Activated gamma-delta T cell treated with anti-CD3 and anti-CD28 coated beads, Interleukin-2, amount 50 U/mL, for 16 hours (primary cell): ENCODE results near the gene PPY.
"Not testable (repeated sequence)": the region's sequence is repeated elsewhere in the genome, so short reads cannot be mapped to it uniquely, and the experiment has no call there.

Experiments used
- DNase-seq: peaks from one replicate; pipeline ENCODE4 v3.0.0-alpha.2; 2020; ENCODE audit warnings: low read depth

The PPY gene

GRCh38 chr17:43932357-43932756 lies 9.9 kb downstream of the PPY start:
- no peak for DNase-seq

GRCh38 chr17:43931062-43931571 lies 11.2 kb downstream of the PPY start:
- no peak for DNase-seq

DNA sequence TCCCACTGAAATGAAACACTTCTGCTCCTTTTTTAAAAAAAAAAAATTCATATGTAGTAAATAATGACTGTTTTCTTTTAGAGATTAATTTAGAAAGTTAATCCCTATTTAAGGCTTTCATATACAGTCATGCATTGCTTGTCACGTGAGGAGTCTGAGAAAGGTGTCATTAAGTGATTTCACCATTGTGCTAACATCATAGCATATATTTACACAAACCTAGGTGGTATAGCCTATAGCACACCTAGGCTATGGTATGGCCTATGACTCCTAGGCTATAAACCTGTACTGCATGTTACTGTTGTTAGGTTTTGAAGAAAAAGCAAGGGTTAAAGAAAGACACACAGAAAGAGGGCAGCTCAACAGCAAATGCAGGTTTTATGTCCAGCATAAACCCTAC lies 13.7 kb downstream of the PPY start:
- no peak for DNase-seq

DNA sequence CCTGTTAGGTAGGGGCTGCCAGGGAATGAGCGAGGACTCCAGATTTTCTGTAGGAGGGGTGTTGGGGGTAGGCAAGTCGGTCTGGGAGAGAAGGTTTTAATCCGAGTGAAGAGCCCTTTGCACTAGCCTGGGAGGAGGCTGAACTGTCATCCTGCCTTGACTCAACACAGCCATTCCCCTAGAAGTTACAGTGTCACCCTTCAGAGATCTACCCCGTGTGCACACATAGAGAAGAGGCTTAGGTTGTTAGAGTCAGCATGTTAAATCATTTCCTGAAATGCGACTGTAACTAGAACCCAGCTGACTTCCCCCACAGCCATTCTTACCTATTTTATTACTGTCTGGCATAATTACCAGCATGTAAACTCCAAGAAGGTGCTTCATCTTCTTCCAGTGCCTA lies 14.3 kb downstream of the PPY start:
- not testable (repeated sequence) for DNase-seq

DNA sequence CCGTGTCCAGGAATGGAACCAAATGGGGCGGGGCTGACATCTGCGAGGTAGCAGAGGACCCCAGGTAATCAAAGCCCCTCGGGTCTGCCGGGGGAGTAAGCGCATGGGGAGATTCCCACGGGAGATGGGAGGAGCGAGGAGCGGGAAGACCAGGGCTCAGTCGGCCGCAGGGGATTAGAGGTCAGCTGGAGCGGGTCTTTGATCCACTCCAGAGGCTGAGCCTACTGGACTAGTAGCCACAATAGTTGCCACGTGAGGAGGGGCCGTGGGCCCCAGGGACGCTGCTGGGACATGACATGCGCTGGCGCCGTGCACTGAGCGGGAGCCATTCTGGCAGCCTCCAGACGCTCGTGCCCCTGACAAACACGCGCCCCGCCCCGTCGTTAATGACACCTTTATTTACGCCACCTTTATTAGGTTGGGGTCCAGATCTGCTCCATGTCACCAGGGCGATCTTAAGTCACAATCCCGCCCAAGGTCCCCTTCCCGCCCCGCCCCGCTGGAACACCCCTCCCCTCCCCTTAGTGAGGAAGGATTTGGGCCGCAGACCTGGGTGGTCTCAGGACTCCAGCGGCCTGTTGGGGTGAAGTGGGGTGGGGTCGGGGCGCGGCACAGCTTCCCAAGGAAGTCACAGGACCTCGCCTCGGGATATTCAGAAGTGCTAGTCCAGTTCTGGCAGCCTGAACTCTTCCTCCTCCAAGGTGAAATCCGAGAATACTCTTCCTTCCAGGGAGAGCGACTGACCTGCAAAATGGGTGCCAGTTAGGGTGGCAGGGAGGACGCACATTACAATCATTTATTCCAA lies 15.0 kb downstream of the PPY start:
- no peak for DNase-seq

- DNase-seq = no peak
Measured at GRCh38 chr17:43924558-43924957, 17.7 kb downstream of the PPY start.

GRCh38 chr17:43920500-43921095 lies 21.7 kb downstream of the PPY start:
- no peak for DNase-seq

DNA sequence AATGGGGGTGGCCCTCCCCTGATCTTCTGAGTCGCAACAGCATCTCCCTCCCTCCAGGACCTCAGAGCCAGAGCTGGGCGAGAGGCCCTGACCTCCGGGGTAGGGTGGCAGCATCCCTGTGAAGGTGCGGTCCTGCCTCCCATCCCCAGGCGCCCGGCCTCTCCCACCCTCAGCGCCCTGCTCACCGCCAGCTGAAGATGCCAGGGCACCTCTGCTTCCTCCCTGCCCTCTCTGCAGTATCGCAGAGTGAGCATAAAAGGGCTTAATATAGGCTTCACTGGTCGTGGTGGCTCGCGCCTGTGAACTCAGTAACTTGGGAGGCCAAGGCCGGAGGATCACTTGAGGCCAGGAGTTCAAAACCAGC lies 24.3 kb downstream of the PPY start:
- DNase-seq = no peak

DNA sequence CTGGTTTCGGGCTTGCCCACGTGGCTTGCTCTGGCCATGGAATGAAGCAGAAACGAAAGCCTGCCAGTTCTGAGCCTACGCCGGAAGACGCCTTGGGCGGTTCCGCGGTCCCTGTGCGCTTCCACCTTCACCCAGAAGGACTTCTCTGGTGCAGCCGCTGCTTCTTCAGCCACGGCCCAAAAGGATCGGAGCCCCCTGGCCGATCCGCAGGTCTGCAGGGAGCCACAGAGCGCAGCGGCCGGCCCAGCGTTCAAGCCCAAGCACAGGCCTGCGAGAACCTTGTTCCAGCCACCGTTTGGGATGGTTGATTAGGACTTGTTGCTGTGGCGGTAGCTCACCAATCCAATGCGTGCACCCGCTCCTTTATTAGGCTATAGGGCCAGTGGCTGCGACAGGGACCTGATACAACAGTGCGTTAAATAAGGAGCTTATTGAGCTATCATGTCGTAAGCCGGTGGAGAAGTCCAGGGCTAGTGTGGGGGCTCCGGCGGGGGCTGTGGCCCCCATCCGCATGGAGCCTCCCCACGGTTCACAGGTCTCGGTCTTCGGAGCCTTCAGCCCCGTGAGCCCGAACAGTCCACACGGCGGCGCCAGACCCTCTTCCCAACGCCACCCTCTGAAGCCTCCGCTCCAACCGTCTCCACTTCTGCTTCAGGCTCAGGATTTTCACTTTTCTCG lies 24.8 kb downstream of the PPY start:
- no peak for DNase-seq

- DNase-seq = no peak
Measured at GRCh38 chr17:43917016-43917347, 25.3 kb downstream of the PPY start.

GRCh38 chr17:43916385-43916784 lies 25.9 kb downstream of the PPY start:
- no peak for DNase-seq

GRCh38 chr17:43915559-43915958 lies 26.7 kb downstream of the PPY start:
- DNase-seq = no peak

DNA sequence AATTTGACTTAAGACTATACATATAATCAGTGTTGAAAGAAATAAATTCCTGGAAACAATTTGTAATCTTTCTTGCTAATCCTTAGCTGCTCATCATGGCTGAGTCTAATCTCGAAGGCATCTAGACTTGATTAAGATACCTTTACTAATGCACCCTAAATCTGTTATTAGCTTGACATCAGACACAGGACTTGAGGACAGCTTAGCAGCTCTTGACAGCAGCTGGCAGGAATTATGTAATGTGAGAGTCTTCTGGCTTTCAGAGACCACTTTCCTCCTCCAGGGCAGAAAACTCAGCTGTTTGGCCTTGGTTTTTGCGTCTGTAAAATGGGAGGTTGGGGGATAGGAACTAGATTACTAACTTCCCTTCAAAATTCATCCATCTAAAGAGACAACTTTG lies 27.8 kb downstream of the PPY start:
- DNase-seq = no peak

DNA sequence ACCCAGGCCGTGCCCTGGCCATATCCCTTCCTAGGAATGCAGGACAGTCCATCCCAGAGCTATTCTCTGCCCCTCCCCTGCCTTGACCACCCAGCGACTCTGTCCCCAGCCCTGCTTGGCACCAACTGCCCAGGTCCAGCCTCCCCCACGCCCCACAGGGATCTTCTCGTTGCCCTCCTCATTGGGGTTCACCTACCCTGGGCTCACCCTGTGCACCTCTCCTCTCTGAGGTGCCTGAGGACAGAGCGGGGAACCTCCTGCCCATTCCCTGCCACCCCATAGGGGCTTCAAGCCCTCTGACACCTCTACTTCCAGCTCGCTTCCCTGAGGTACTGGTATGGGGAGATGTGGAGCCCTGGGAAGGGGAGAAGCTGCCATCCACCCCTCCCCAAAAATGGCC lies 28.7 kb downstream of the PPY start:
- DNase-seq = no peak

- no peak for DNase-seq
Measured at GRCh38 chr17:43912635-43913304, 29.5 kb downstream of the PPY start.

DNA sequence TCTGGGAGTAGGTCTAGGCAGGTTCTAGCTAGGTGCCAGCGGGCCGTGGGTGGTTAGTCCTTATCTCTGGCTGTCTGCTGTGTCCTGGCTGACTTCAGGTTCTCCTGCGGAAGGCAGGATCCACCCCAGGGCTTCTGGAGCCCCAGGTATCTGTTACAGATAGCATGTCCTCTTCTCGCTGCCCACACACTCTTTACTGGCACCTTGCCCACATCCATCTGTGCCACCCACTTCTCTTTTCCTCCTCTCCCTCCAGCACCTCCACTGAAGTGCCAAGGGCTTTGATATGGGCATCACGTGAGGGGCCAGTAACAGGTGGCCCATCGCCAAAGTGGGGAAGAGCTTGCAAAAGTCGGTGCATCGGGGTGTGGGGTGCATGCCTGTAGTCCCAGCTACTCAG lies 30.4 kb downstream of the PPY start:
- no peak for DNase-seq

- no peak for DNase-seq
Measured at GRCh38 chr17:43909537-43910231, 32.6 kb downstream of the PPY start.

DNA sequence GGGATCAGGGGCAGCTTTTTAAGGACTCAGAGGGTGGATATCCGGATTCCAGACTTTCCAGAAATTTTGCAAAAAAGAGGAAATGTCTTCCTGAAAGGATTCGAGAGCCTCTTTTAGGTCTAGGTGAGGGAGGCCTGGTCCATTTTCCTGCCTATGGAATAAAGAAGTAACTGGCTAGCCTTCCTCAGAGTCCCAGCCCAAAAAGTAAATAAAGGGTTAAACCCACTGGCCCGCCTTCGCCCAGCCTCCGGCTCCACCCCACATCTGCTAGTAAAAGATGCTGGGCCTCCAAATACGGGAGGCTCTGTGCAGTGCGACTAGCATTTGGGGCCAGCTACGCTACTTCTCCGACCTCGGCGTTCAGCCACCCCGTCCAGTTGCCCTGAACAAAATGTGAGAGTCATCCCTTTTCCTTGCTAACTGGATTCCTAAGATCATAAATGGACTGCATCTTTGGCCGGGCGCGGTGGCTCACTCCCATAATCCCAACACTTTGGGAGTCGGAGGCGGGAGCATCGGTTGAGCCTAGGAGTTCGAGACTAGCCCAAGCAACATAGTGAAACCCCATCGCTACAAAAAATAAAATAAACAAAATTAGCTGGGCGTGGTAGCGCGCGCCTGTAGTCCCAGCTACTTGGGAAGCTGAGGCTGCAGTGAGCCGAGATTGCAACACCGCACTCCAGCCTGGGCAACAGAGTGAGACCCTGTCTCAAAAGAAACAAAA lies 34.1 kb downstream of the PPY start:
- peak; percentile 23 for DNase-seq

DNA sequence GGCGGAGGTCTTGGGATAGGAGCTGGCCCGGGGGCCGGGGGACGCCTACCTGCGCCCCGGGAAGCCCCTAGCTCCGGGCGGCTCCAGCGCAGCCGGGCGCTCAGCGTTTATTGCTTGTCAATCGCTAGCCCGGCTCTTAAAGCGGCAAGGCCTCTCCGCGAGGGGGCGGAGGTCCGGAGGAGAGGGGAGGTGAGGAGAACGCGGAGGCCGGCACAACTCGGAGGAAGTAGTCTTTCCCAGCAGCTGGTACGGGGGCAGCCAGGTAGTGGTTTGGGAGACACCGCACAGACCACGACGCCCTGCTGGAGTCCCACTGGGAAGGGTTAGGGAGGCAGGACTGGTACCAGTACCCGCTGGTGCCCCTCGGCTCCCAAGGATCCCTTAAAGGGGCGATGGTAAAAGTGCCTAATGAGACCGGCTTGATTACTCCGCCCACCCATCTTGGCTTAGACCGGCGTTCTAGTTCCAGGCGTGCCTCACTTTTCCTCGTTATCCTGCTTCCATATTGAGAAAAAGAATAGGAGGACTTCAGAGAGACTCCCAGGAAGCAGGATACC lies 34.8 kb downstream of the PPY start, which contains the start of gene MPP2:
TSS of gene MPP2 (minus strand) at position 112 of the 557 bp plus-strand sequence. CDS start 3,076 bp downstream, outside the sequence.
- peak; percentile 31 for DNase-seq

- no peak for DNase-seq
Measured at GRCh38 chr17:43906951-43907424, 35.3 kb downstream of the PPY start.
